Fibroblast of lung (primary cell): ENCODE data around the gene DRC7.

Experiments used
- EZH2 ChIP-seq: IDR thresholded peaks from 2 replicates; pipeline ENCODE4 v1.5.1; 2012; ENCODE audit warnings: low read length, control low read depth, mild to moderate bottlenecking; ENCODE audit errors: missing control alignments
- TF ChIP-seq, protein P1 (sequence below), 2 donors: IDR thresholded peaks in 1 of 2; conservative IDR thresholded peaks in 1 of 2; 1 replicate in 1 of 2; 2 replicates in 1 of 2; pipeline ENCODE4 v1.5.1; 2011 to 2012; ENCODE audit warnings: low read length in 2 of 2, control low read depth in 1 of 2, inconsistent platforms in 1 of 2, low read depth in 1 of 2, mild to moderate bottlenecking in 1 of 2

DNA sequence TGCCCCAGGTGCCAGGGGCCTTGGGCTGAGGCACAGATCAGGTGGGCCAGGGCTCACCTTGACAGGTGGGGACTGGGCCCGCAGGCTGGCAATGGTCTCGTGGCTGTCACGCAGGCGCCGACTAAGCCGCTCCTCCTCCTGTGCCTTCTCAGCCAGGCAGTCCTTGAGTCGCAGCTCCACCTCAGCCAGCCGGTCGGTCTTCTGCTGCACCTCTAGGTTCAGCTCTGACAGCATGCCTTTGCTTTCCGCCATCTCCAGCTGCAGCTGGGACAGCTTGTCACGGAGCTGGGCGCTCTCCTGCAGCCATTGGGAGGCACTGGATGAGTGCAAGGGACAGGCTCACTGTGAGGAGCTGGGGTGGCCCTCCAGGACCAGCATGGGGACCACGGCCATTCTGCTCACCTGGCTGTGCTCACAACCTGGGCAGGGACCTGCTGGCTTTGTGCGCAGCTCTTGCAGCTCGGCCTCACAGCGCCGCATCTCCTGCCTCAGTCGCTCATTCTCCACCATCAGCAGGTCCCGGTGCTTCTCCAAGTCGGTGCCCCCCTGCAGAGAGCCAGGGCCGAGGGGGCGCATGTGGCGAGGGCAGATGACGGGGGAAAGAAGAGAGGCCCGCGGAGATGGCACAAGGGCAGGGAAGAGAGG is 76.7 kb downstream of the DRC7 start:
- TF ChIP-seq, protein P1, sequence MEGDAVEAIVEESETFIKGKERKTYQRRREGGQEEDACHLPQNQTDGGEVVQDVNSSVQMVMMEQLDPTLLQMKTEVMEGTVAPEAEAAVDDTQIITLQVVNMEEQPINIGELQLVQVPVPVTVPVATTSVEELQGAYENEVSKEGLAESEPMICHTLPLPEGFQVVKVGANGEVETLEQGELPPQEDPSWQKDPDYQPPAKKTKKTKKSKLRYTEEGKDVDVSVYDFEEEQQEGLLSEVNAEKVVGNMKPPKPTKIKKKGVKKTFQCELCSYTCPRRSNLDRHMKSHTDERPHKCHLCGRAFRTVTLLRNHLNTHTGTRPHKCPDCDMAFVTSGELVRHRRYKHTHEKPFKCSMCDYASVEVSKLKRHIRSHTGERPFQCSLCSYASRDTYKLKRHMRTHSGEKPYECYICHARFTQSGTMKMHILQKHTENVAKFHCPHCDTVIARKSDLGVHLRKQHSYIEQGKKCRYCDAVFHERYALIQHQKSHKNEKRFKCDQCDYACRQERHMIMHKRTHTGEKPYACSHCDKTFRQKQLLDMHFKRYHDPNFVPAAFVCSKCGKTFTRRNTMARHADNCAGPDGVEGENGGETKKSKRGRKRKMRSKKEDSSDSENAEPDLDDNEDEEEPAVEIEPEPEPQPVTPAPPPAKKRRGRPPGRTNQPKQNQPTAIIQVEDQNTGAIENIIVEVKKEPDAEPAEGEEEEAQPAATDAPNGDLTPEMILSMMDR (conservative IDR thresholded peaks at IDR 0.05 in 1 of 2, IDR thresholded peaks at IDR 0.05 in 1 of 2; ENCODE audit: low read depth in 1 of 2, low read length in 2 of 2) = no peak
- TF ChIP-seq EZH2 = no peak
